Esophagus squamous epithelium (tissue), 5 donors: Measurements from ENCODE around the gene JMJD6. TPM values are rescaled to one million over a fixed set of nuclear protein-coding genes. Genes with fewer than 3 reads are reported as not detected.
A peak's percentile ranks its signal among the peaks of the same experiment; 100 is the strongest.
"Not testable (repeated sequence)": the region's sequence is repeated elsewhere in the genome, so short reads cannot be mapped to it uniquely, and the experiment has no call there.

ENCODE experiments used
- DNase-seq: peaks from one replicate; lab custom pipeline; 2025; lab: John Stamatoyannopoulos, UW
- H3K27ac ChIP-seq, 4 donors: fragments of 200-600 bp; sonication (generic); one replicate each; pipeline ENCODE4 v1.5.1; 2016 to 2019; ENCODE audit warnings: mild to moderate bottlenecking in 1 of 4
- H3K27me3 ChIP-seq, 4 donors: fragments of 200-600 bp; sonication (generic); 1 replicate in 3 of 4; 2 replicates in 1 of 4; pipeline versions ENCODE4 v1.5.1 to v1.6.0; 2017 to 2021; ENCODE audit warnings: antibody characterized with exemption in 1 of 4
- H3K36me3 ChIP-seq, 3 donors: fragments of 200-600 bp; sonication (generic); one replicate each; pipeline ENCODE4 v1.5.1; 2016 to 2019
- H3K4me1 ChIP-seq, 3 donors: fragments of 200-600 bp; sonication (generic); one replicate each; pipeline ENCODE4 v1.5.1; 2017 to 2019
- H3K4me3 ChIP-seq, 4 donors: fragments of 200-600 bp; sonication (generic); 1 replicate in 3 of 4; 2 replicates in 1 of 4; pipeline ENCODE4 v1.5.1; 2016 to 2019; ENCODE audit warnings: mild to moderate bottlenecking in 2 of 4, moderate library complexity in 1 of 4
- H3K9me3 ChIP-seq, 3 donors: fragments of 200-600 bp; sonication (generic); one replicate each; pipeline ENCODE4 v1.5.1; 2016 to 2019
- POLR2A ChIP-seq, 4 donors: fragments of 450-650 bp; IDR thresholded peaks; one replicate each; pipeline ENCODE4 v1.6.1; 2017; ENCODE audit warnings: antibody characterized with exemption in 4 of 4, mild to moderate bottlenecking in 4 of 4, moderate library complexity in 3 of 4
- WGBS, 2 donors: methylation state at CpG; one replicate each; pipeline ENCODE4 v1.1.5; 2018; 5-methylcytosine and 5-hydroxymethylcytosine counted together
- intact Hi-C: fragments of 100-400 bp; cut with DNase I; formaldehyde crosslinking; loops from one replicate; pipeline ENCODE4 v1.15.0; 2022
- total RNA-seq, 4 donors: library from RNA; depleted of rRNA; stranded (reverse); fragments of >200 nt; gene quantifications; one replicate each; pipeline ENCODE4 v1.1.0, GENCODE V29; 2016
- TF ChIP-seq, protein P1 (sequence below), 6 experiments: fragments of 450-650 bp in 4 of 6; fragments of 200-600 bp in 2 of 6; sonication (generic) in 2 of 6; IDR thresholded peaks; one replicate each; pipeline ENCODE4 v1.5.1; 2016 to 2019; ENCODE audit warnings: antibody characterized with exemption in 6 of 6, mild to moderate bottlenecking in 4 of 6, moderate library complexity in 4 of 6
- donor health status: DM: yes; HTN: yes; CAD: no.

JMJD6 gene
- total RNA-seq, 4 donors from 2014 or later, result 13.0 to 17.2 (median 16.7) TPM

DNA sequence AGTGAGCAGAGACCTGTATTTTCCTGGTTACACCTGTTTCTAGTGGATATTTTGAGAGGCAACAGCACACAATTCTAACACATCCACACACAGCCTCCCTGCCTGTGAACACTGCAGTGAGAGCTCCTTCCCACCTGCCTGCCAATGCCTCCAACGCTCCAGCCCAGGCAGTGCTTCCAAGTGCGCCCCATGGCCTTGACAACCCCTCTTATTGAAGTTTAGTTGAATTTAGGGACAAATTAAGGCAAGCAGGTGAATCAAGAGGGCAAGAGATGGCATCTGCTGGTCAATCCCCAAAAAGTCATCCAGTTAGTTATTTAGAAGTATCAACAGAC is 10.9 kb downstream of the JMJD6 start:
- 71 to 92% methylated on average over 2 of the region's 2 CpGs for WGBS, 2 donors
- no peaks in the 10 kb centered on the region for H3K27me3 ChIP-seq
- DNase-seq, result no peak
- peaks cover 7 to 45% (median 23%) of the 10 kb centered on the region in 3 donors for H3K4me1 ChIP-seq
- H3K36me3 ChIP-seq, result peaks cover 24 to 75% (median 41%) of the 10 kb centered on the region in 3 donors
- H3K27ac ChIP-seq, result peak overlapping the region; percentile 6 to 57 (median 46)
- intact Hi-C loops, result no loop called here
- H3K9me3 ChIP-seq, result no peaks in the 10 kb centered on the region
- TF ChIP-seq POLR2A (IDR thresholded peaks at IDR 0.05), result no peak
- TF ChIP-seq, protein P1, sequence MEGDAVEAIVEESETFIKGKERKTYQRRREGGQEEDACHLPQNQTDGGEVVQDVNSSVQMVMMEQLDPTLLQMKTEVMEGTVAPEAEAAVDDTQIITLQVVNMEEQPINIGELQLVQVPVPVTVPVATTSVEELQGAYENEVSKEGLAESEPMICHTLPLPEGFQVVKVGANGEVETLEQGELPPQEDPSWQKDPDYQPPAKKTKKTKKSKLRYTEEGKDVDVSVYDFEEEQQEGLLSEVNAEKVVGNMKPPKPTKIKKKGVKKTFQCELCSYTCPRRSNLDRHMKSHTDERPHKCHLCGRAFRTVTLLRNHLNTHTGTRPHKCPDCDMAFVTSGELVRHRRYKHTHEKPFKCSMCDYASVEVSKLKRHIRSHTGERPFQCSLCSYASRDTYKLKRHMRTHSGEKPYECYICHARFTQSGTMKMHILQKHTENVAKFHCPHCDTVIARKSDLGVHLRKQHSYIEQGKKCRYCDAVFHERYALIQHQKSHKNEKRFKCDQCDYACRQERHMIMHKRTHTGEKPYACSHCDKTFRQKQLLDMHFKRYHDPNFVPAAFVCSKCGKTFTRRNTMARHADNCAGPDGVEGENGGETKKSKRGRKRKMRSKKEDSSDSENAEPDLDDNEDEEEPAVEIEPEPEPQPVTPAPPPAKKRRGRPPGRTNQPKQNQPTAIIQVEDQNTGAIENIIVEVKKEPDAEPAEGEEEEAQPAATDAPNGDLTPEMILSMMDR (IDR thresholded peaks at IDR 0.05), result no peak
- no peak overlapping the region for H3K4me3 ChIP-seq

- H3K27ac ChIP-seq, result peak overlapping the region; percentile 6 to 57 (median 46)
- H3K4me3 ChIP-seq, result no peak overlapping the region
- 14 to 17% methylated on average over 4 of the region's 4 CpGs for WGBS, 2 donors
- H3K4me1 ChIP-seq, result peaks cover 7 to 49% (median 23%) of the 10 kb centered on the region in 3 donors
- peaks cover 19 to 70% (median 36%) of the 10 kb centered on the region in 3 donors for H3K36me3 ChIP-seq
- DNase-seq, result no peak
- H3K9me3 ChIP-seq, result no peaks in the 10 kb centered on the region
- intact Hi-C loops, result no loop called here
- TF ChIP-seq POLR2A (IDR thresholded peaks at IDR 0.05), result no peak
- TF ChIP-seq, protein P1 (IDR thresholded peaks at IDR 0.05), result peak; percentile 49 to 86 (median 79)
- no peaks in the 10 kb centered on the region for H3K27me3 ChIP-seq
Measured at GRCh38 chr17:76714822-76715495, 11.4 kb downstream of the JMJD6 start.

GRCh38 chr17:76714336-76714735 is 12.1 kb downstream of the JMJD6 start:
- no peaks in the 10 kb centered on the region for H3K9me3 ChIP-seq
- intact Hi-C loops, result no loop called here
- H3K27me3 ChIP-seq, result no peaks in the 10 kb centered on the region
- H3K4me1 ChIP-seq, result peaks cover 12 to 55% (median 26%) of the 10 kb centered on the region in 3 donors
- H3K27ac ChIP-seq, result peak overlapping the region in 2 of 4 donors; percentile 35 to 57
- H3K4me3 ChIP-seq, result no peak overlapping the region
- no peak for DNase-seq
- TF ChIP-seq, protein P1 (IDR thresholded peaks at IDR 0.05), result no peak
- TF ChIP-seq POLR2A (IDR thresholded peaks at IDR 0.05), result no peak
- H3K36me3 ChIP-seq, result peaks cover 13 to 63% (median 30%) of the 10 kb centered on the region in 3 donors
- WGBS, 2 donors, result 64 to 73% methylated on average over 4 to 5 of the region's 5 CpGs

GRCh38 chr17:76713765-76714164 is 12.6 kb downstream of the JMJD6 start:
- no peak for DNase-seq
- 93 to 97% methylated on average over 7 of the region's 7 CpGs for WGBS, 2 donors
- H3K27me3 ChIP-seq, result no peaks in the 10 kb centered on the region

DNA sequence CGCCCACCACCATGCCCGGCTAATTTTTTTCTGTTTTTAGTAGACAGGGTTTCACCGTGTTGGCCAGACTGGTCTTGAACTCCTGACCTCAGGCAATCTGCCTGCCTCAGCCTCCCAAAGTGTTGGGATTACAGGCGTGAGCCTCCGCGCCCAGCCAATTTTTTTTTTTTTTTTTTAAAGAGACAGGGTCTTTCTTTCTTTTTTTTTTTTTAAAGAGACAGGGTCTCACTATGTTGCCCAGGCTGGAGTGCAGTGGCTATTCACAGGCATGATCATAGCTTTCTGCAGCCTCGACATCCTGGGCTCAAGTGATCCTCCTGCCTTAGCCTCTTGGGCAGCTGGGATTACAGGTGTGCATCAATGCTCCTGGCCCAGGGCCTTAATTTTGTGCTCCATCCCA is 14.1 kb downstream of the JMJD6 start:
- Histone ChIP-seq H3K27ac (peak overlapping the region in 2 of 4 donors; percentile 85 to 93), H3K4me1 (peaks cover 29 to 73% (median 43%) of the 10 kb centered on the region in 3 donors), H3K36me3 (peaks cover 7 to 43% (median 11%) of the 10 kb centered on the region in 3 donors)
- DNase-seq, H3K9me3 ChIP-seq, H3K4me3 ChIP-seq, intact Hi-C loops, H3K27me3 ChIP-seq: not testable (repeated sequence)
- WGBS, 2 donors, result 62 to 71% methylated on average over 7 of the region's 7 CpGs

More at GRCh38 chr17:76713765-76714164, 12.6 kb downstream of the JMJD6 start:
- peaks cover 17 to 61% (median 31%) of the 10 kb centered on the region in 3 donors for H3K4me1 ChIP-seq
- H3K36me3 ChIP-seq, result peaks cover 10 to 58% (median 24%) of the 10 kb centered on the region in 3 donors
- no peaks in the 10 kb centered on the region for H3K9me3 ChIP-seq
- intact Hi-C loops, result no loop called here
- H3K4me3 ChIP-seq, result no peak overlapping the region
- peak overlapping the region in 2 of 4 donors; percentile 35 to 36 for H3K27ac ChIP-seq
- TF ChIP-seq, protein P1 (IDR thresholded peaks at IDR 0.05), result no peak
- TF ChIP-seq POLR2A (IDR thresholded peaks at IDR 0.05), result no peak
